ENCODE data around the gene FUT2.

Gene FUT2

DNA sequence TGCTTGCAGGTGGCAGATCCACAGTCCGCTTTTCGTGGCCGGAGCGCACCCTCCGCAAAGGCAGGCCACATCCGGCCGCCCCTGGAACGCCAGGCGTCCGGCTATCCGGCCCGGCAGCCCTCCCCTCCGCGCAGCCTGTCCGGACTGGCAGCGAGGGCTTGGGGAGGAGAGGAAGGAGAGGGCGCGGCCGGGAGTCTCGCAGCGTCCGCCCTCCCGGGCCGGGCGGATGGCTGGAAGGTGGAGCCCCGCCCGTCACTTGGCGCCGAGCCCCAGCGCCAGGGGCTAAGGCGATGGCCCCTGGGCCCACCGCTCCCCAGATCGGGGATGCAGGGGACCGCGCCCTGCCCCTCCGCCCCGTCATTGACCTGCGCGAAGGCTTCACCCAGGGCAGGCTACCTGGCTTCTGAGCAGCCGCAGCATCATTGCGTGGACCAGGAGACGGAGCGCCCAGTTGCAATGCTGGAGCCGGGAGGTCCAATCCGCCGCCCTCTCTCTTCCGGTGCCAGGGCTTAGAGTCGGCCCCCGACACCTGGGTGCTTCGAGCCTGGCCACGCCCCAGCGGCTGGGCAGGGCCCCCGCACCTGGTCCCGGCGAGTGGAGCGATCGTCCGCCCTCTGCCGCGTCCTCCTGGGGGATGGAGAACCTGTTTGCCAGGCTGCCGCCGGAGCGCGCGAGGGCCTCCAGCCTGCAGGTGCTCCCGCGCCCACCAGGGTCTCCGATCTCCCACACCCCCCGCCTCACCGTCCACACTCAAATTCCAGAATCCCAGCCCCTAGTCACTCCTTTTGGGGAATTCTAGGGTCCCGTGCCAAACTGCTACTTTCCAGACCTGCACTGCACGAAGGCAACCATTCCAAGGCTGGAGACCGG is 57.0 kb downstream of the FUT2 start, which contains the start of gene FUT1:
TSS of gene FUT1 (minus strand) at position 146 of the 870 bp plus-strand sequence. CDS start 1,360 bp downstream, outside the sequence.
- DNase-seq: peak; percentile 12

DNA sequence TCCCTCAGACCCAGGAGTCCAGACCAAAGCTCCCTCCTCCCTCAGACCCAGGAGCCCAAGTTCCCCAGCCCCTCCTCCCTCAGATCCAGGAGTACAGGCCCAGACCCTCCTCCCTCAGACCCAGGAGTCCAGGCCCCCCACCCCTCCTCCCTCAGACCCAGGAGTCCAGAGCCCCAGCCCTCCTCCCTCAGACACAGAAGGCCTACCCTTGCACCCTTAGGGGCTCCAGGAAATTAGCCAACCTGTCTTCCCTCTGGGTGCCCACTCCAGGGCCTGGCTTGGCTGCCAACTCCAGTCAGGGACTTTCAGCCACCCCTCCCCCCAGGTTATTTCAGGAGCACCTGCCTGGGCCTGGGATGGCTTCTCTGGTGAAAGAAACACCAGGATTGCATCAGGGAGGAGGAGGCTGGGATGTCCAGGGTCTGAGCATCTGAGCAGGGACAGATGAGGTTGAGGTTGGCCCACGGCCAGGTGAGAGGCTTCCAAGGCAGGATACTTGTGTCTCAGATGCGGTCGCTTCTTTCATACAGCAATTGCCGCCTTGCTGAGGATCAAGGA is 59.4 kb downstream of the FUT2 start, which contains the start of gene FGF21:
TSS of gene FGF21 (plus strand) at position 441 of the 558 bp plus-strand sequence. CDS start 713 bp downstream, outside the sequence.
- no peak for DNase-seq
